Endodermal cell (in vitro differentiated cells): ENCODE measurements around the gene MRPL49. TPM values are rescaled to one million over a fixed set of nuclear protein-coding genes. Genes with fewer than 3 reads are reported as not detected.

Experiments
- DNase-seq: peaks from one replicate; pipeline ENCODE4 v3.0.0-alpha.2; 2017
- H3K27ac ChIP-seq: 2 replicates; pipeline ENCODE4 v1.5.1; 2013; ENCODE audit warnings: mild to moderate bottlenecking, low read depth, low read length, moderate library complexity
- H3K27me3 ChIP-seq: 2 replicates; pipeline ENCODE4 v1.6.1; 2013; ENCODE audit warnings: mild to moderate bottlenecking, low read length, moderate library complexity; ENCODE audit not compliant: insufficient read depth, control insufficient read depth, poor library complexity, severe bottlenecking
- H3K36me3 ChIP-seq: 2 replicates; pipeline ENCODE4 v1.7.0; 2013; ENCODE audit warnings: mild to moderate bottlenecking, low read length, moderate library complexity; ENCODE audit not compliant: control insufficient read depth, insufficient read depth
- H3K4me1 ChIP-seq: one replicate; pipeline ENCODE4 v1.7.0; 2013; ENCODE audit warnings: low read length; ENCODE audit not compliant: control insufficient read depth, insufficient read depth
- H3K4me3 ChIP-seq: 2 replicates; pipeline ENCODE4 v1.5.1; 2013; ENCODE audit warnings: mild to moderate bottlenecking, low read length, moderate library complexity
- H3K9ac ChIP-seq: 2 replicates; pipeline ENCODE4 v1.6.1; 2013; ENCODE audit warnings: mild to moderate bottlenecking, low read length, moderate library complexity; ENCODE audit not compliant: poor library complexity, severe bottlenecking; ENCODE audit errors: extremely low read depth
- H3K9me3 ChIP-seq: 2 replicates; pipeline ENCODE4 v1.6.1; 2013; ENCODE audit warnings: mild to moderate bottlenecking, low read length, moderate library complexity; ENCODE audit not compliant: control insufficient read depth
- H3K27ac Mint-ChIP-seq: 2 replicates; pipeline ENCODE4 v1.8.0; 2020; ENCODE audit warnings: mixed read lengths
- H3K27me3 Mint-ChIP-seq: 2 replicates; pipeline ENCODE4 v1.8.0; 2021; ENCODE audit warnings: mild to moderate bottlenecking, mixed read lengths; ENCODE audit not compliant: insufficient read depth
- H3K36me3 Mint-ChIP-seq: 2 replicates; pipeline ENCODE4 v1.8.0; 2020; ENCODE audit warnings: low read depth, mixed read lengths
- H3K4me1 Mint-ChIP-seq: 2 replicates; pipeline ENCODE4 v1.8.0; 2020; ENCODE audit warnings: mixed read lengths
- H3K4me3 Mint-ChIP-seq: 2 replicates; pipeline ENCODE4 v1.8.0; 2020; ENCODE audit warnings: mild to moderate bottlenecking, moderate library complexity, mixed read lengths
- H3K9me3 Mint-ChIP-seq: 2 replicates; pipeline ENCODE4 v1.8.0; 2020; ENCODE audit warnings: mild to moderate bottlenecking, mixed read lengths
- WGBS, 2 experiments: methylation state at CpG; one replicate each; pipeline versions ENCODE4 v1.1.5 to v1.1.7; 2013; ENCODE audit warnings: missing lambda C conversion rate in 2 of 2, mixed read lengths in 1 of 2; ENCODE audit not compliant: insufficient coverage in 1 of 2, insufficient read length in 1 of 2; 5-methylcytosine and 5-hydroxymethylcytosine counted together
- total RNA-seq, 2 donors: library from RNA; stranded (reverse); fragmentation: NEBNext Ultra II Directional in 1 of 2; extraction: Animal tissue kit (Norgen Biotek cat#: 25700) in 1 of 2; gene quantifications; 2 replicates in 1 of 2; 3 replicates in 1 of 2; pipeline ENCODE4 v1.2.1, GENCODE V29; 2021
- TF ChIP-seq, protein P1 (sequence below): fragments of 200-600 bp; sonication (generic); conservative IDR thresholded peaks from 2 replicates; pipeline ENCODE4 v1.5.0; 2021; ENCODE audit warnings: antibody characterized with exemption, mild to moderate bottlenecking

Gene MRPL49
- total RNA-seq, 2 donors from 2014 or later = 53.9 to 56.6 TPM

DNA sequence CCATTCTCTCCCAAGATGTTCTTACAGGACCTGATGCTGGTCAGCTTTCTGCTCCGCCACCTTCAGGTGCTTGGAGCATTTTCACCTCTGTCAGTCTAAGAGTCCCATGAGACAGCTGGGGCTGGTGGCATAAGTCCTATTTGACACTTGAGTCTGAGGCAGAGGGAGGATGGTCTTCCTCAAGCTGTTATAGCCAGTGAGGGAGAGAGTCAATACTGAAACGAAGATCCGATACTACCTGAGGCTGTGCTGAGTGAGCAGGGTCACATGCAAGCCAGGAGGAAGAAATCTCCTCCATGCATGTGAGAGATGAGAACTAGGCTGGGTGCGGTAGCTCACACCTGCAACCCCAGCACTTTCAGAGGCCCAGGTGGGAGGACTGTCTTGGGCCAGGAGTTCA is 32.5 kb upstream of the MRPL49 start:
- Histone ChIP-seq H3K4me1 (no peaks in the 10 kb centered on the region), H3K9me3 (no peaks in the 10 kb centered on the region), H3K4me3 (no peak overlapping the region), H3K36me3 (peaks cover 35% of the 10 kb centered on the region), H3K27ac (no peak overlapping the region), H3K27me3 (no peaks in the 10 kb centered on the region), H3K9ac (no peak overlapping the region)
- DNase-seq = peak; percentile 33
- no peaks in the 10 kb centered on the region for H3K4me1 Mint-ChIP-seq
- no peaks in the 10 kb centered on the region for H3K9me3 Mint-ChIP-seq
- TF ChIP-seq, protein P1, sequence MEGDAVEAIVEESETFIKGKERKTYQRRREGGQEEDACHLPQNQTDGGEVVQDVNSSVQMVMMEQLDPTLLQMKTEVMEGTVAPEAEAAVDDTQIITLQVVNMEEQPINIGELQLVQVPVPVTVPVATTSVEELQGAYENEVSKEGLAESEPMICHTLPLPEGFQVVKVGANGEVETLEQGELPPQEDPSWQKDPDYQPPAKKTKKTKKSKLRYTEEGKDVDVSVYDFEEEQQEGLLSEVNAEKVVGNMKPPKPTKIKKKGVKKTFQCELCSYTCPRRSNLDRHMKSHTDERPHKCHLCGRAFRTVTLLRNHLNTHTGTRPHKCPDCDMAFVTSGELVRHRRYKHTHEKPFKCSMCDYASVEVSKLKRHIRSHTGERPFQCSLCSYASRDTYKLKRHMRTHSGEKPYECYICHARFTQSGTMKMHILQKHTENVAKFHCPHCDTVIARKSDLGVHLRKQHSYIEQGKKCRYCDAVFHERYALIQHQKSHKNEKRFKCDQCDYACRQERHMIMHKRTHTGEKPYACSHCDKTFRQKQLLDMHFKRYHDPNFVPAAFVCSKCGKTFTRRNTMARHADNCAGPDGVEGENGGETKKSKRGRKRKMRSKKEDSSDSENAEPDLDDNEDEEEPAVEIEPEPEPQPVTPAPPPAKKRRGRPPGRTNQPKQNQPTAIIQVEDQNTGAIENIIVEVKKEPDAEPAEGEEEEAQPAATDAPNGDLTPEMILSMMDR = peak; percentile 14
- no peak overlapping the region for H3K27ac Mint-ChIP-seq
- peaks cover 38% of the 10 kb centered on the region for H3K36me3 Mint-ChIP-seq
- no peak overlapping the region for H3K4me3 Mint-ChIP-seq
- 94 to 100% methylated on average over 4 of the region's 4 CpGs for WGBS, 2 experiments
- no peaks in the 10 kb centered on the region for H3K27me3 Mint-ChIP-seq

DNA sequence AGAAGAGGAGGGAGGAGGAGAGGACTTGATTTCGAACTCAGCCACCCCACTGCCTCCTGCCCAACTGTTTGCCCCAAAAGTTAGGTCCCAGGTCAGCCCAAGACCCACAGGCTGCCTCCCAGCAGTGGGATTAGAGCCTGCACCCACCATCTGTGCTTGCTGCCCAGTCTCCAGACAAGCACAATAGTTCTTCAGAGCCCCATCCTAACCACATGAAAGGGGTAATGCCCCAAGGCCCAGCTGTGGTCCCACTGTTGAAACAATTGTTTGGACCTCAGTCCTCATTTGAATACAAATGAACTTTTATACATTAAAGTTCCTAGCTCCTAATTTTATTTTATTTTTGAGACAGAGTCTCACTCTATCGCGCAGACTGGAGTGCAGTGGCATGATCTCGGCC is 31.5 kb upstream of the MRPL49 start:
- Mint-ChIP-seq H3K36me3 (peaks cover 36% of the 10 kb centered on the region), H3K9me3 (no peaks in the 10 kb centered on the region), H3K4me1 (peaks cover 1% of the 10 kb centered on the region), H3K27me3 (no peaks in the 10 kb centered on the region), H3K4me3 (no peak overlapping the region), H3K27ac (no peak overlapping the region)
- Histone ChIP-seq H3K4me1 (no peaks in the 10 kb centered on the region), H3K9me3 (no peaks in the 10 kb centered on the region), H3K27me3 (no peaks in the 10 kb centered on the region), H3K9ac (no peak overlapping the region), H3K4me3 (no peak overlapping the region), H3K36me3 (peaks cover 30% of the 10 kb centered on the region), H3K27ac (no peak overlapping the region)
- no peak for DNase-seq
- TF ChIP-seq, protein P1 = no peak
- WGBS, 2 experiments = 94 to 99% methylated on average over 3 to 4 of the region's 4 CpGs

DNA sequence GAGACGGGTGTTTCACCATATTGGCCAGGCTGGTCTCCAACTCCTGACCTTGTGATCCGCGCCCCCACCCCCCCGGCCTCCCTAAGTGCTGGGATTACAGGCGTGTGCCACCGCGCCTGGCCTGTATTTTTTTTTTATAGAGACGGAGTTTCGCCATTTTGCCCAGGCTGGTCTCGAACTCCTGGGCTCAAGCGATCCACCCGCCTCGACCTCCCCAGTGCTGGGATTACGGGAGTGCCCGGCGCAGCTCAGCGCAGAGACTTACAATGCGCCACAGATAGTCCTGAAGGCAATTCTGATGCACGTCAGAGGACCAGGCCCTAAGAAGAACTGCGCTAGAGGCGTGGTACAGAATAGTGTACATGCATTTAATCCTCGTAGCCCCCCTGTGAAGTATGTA is 26.7 kb upstream of the MRPL49 start:
- Mint-ChIP-seq H3K9me3 (no peaks in the 10 kb centered on the region), H3K36me3 (peaks cover 13% of the 10 kb centered on the region), H3K4me1 (peaks cover 8% of the 10 kb centered on the region), H3K27me3 (no peaks in the 10 kb centered on the region), H3K27ac (peak overlapping the region; percentile 98), H3K4me3 (peak overlapping the region; percentile 88)
- Histone ChIP-seq H3K9ac (no peak overlapping the region), H3K27ac (no peak overlapping the region), H3K4me1 (peaks cover 5% of the 10 kb centered on the region), H3K27me3 (no peaks in the 10 kb centered on the region), H3K36me3 (peaks cover 20% of the 10 kb centered on the region), H3K9me3 (no peaks in the 10 kb centered on the region), H3K4me3 (peak overlapping the region; percentile 86)
- TF ChIP-seq, protein P1 = no peak
- DNase-seq = no peak
- WGBS, 2 experiments = 90 to 92% methylated on average over 16 to 22 of the region's 22 CpGs
